Epithelial cell of esophagus (primary cell): ENCODE data around the gene RPTOR.

Experiments
- DNase-seq: peaks from one replicate; pipeline ENCODE4 v3.0.0; 2010; ENCODE audit warnings: low read depth
- H3K4me3 ChIP-seq: 2 replicates; pipeline ENCODE4 v1.5.1; 2011; ENCODE audit warnings: mild to moderate bottlenecking, low read length, control low read depth
- TF ChIP-seq, protein P1 (sequence below): IDR thresholded peaks from 2 replicates; pipeline ENCODE4 v1.5.1; 2011; ENCODE audit warnings: low read depth, mild to moderate bottlenecking, low read length, control low read depth, inconsistent platforms; ENCODE audit not compliant: insufficient read depth; ENCODE audit errors: missing control alignments

RPTOR gene

DNA sequence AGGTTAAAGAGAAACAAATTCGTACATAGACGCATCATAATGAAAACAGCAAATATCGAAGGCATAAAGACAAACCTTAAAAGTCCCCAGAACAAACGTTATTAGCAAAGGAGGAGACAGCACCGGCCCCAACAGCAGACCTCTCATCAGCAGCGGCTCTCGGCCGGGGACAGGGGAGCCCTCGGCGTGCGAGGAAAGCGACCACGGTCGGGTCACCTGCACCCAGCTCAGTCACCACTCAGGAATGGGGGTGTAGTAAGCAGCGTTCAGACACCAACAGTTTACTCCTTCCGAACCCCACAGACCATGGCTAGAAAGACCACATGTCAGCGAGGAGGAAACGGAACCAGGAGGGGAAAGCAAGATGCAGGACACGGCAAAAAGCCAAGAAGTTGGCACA is 337.7 kb downstream of the RPTOR start:
- TF ChIP-seq, protein P1, sequence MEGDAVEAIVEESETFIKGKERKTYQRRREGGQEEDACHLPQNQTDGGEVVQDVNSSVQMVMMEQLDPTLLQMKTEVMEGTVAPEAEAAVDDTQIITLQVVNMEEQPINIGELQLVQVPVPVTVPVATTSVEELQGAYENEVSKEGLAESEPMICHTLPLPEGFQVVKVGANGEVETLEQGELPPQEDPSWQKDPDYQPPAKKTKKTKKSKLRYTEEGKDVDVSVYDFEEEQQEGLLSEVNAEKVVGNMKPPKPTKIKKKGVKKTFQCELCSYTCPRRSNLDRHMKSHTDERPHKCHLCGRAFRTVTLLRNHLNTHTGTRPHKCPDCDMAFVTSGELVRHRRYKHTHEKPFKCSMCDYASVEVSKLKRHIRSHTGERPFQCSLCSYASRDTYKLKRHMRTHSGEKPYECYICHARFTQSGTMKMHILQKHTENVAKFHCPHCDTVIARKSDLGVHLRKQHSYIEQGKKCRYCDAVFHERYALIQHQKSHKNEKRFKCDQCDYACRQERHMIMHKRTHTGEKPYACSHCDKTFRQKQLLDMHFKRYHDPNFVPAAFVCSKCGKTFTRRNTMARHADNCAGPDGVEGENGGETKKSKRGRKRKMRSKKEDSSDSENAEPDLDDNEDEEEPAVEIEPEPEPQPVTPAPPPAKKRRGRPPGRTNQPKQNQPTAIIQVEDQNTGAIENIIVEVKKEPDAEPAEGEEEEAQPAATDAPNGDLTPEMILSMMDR: no peak
- no peak for DNase-seq
- no peak overlapping the region for H3K4me3 ChIP-seq

- TF ChIP-seq, protein P1: no peak
- no peak overlapping the region for H3K4me3 ChIP-seq
- no peak for DNase-seq
These were observed 338.5 kb downstream of the RPTOR start for GRCh38 chr17:80882926-80883685.

GRCh38 chr17:80883831-80884735 is 339.4 kb downstream of the RPTOR start:
- DNase-seq: no peak
- TF ChIP-seq, protein P1: no peak
- no peak overlapping the region for H3K4me3 ChIP-seq

GRCh38 chr17:80884811-80885210 is 340.2 kb downstream of the RPTOR start:
- no peak overlapping the region for H3K4me3 ChIP-seq
- DNase-seq: no peak
- TF ChIP-seq, protein P1: no peak

DNA sequence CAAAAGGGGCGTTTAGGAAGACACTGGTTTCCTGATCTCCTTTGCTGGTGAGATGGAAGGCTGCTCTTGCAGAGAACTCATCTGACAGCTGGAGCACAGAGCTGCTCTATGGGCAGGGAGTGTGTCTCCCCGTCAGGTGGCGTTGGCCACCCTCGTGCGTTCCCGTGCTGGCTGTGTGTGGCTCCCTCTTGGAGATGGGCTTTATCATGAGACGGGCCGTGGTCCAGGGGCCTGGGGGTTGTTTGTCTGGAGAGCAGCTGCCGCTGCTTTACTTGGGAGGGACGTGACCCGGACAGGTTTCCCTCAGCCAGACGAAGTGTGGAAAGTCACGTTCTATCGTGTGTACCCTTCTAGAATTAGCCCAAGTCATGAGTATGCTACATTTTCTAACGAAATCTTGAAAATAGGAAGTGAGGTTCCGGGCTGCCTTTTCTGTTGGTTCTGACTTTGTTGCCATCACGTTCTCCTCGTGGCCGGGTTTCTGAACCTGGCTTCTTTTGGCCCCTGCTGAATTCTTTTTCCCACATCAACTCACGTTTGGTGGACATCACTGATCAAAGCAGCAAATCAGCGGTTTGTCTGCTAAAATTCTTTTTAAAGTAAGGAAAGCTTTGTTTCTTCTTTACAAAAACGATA is 341.4 kb downstream of the RPTOR start:
- H3K4me3 ChIP-seq: no peak overlapping the region
- TF ChIP-seq, protein P1: no peak
- DNase-seq: no peak

- H3K4me3 ChIP-seq: no peak overlapping the region
- TF ChIP-seq, protein P1: no peak
- no peak for DNase-seq
These were observed 342.3 kb downstream of the RPTOR start for GRCh38 chr17:80886641-80887573.
